Measurements from ENCODE around the gene PRKACA.
"Not testable (repeated sequence)": the region's sequence is repeated elsewhere in the genome, so short reads cannot be mapped to it uniquely, and the experiment has no call there.

Gene PRKACA

DNA sequence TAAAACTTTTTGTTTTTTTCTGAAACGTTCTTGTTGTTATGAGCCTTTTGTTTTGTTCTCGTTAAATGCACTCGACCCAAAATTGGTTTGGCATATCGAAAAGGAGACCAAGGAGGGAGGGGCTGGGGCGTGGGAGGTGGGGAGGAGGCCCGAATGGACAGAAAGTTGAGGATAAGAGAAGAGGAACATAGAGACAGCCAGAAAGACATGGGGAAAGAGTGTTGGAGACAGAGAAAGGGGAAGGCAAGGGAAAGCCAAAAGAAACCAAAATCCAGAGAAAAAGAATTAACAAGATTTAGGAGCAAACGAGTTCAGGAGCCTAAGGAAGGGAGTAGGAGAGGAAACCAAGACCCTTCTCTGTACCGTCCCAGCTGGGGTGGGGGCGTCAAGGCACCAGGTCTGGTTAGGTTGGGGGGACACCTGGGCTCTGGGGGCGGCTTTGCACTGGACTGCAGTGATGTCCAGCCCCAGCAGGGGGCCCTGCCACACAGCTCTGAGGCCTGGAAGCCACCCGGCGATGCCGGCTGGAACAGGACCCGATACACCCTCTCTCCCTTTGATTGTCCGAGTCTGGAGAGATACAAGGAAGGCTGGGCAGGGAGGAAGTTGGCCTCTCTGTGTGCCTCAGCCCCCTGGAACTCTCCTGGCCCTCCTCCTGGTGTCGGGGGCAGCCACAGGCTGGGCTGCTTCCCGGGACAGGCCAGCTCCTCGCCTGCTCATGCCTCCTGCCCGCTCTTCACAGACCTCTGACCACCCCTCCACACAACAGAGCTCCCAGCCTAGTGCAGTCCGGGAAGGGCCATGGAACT is 30.4 kb upstream of the PRKACA start:
- DNase-seq = peak; percentile 40 to 58

DNA sequence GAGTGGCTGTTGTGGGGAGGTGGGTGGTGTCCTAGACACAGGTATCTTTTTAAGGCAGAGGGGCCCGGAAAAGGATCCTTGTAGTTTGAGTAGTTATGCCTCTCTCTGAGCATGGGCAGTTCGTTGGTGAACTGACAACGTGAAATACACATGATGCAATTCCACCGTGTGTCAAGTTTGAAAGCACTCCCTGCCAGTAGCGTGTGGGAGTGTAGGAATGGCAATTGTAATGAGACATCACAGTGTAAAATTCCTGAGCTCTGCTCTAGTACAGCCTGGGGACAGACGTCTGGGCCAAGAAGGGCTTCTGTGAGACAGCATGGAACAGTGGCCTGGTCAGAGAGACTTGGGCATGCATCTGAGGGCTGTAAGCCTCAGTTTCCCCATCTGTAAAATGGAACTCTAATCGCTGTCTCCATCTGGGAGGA is 29.2 kb upstream of the PRKACA start:
- peak; percentile 59 to 75 for DNase-seq

DNA sequence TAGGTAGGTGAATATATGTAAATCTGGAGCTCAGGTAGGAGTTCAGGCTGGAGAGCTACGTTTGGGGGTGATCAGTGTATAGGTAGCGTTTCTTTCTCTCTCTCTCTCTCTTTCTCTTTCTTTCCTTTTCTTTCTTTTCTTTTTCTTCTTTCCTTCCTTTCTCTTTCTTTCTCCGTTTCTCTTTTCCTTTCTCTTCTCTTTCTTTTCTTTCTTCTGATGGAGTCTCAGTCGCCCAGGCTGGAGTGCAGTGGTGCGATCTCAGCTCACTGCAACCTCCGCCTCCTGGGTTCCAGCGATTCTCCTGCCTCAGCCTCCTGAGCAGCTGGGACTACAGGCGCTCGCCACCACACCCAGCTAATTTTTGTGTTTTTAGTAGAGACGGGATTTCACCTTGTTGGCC is 28.6 kb upstream of the PRKACA start:
- not testable (repeated sequence) for DNase-seq

DNA sequence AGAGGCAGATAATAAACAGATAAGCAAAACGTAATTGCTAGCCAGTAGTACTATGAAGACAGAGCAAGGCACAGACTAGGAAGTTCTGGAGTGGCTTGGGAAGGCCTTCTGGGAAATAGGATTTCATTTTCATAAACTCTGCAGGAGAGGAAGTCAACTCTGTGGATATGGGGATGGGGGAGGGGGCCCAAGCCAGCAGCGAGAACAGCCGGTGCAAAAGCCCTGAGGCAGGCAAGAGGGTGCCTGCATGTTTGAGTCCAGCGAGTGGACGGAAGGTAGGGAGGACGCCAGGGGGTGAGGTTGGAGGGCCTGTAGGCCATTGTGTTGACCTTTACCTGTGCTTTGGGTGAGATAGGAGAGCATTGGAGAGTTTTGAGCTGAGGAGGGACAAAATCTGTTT is 27.8 kb upstream of the PRKACA start:
- DNase-seq = no peak

DNA sequence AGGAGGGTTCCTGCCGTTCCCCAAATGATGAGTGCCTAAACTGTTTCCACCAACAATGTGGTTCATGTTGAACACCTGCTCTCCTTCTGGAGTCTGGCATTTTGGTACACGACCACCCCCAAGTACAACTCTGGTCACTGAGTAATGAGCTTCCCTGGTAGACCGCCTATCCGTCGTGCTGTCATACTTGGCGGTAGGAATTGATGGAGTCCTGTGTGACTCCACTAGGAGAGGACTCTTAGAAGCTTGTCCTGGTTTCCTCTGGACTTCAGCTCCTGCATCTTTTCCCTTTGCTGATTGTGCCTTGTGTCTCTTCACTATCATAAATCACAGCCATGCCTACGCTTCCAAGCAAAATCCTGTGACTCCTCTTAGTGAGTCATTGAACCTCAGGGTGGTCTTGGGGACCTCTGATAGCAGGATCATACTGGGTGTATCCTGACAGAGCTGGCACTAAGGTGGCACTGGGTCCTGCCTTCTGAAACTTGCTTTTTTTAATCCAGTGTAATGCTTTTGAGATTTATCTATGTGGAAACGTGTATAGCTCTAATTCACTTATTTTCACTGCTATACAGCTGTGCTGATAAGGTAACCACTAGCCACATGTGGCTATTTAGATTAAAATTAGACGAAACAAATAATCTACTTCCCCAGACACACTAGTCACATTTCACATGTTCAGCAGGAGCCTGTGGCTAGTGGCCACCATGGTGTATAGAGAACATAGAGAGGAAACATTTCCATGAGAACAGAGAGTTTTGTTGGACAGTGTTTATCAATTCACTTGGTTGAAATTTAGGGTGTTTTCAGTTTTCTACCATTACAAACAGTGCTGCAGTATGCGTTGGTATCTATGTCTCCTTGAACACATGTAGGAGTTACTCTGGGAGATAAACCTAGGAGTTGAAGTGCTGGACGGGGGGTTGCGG is 25.0 kb upstream of the PRKACA start:
- no peak for DNase-seq

DNA sequence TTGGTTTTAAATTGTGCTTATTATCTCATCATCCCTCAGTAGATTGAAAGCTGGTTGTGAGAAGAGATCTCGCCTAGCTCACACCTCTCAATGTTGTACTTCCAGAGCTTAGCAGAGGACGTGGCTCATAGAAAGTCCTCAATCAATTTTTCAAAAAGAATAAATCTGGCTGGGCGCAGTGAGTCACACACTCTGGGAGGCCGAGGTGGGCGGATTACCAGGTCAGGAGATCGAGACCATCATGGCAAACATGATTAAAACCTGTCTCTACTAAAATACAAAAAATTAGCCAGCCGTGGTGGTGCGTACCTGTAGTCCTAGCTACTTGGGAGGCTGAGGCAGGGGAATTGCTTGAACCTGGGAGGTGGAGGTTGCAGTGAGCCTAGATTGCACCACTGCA is 23.5 kb upstream of the PRKACA start:
- no peak for DNase-seq

DNA sequence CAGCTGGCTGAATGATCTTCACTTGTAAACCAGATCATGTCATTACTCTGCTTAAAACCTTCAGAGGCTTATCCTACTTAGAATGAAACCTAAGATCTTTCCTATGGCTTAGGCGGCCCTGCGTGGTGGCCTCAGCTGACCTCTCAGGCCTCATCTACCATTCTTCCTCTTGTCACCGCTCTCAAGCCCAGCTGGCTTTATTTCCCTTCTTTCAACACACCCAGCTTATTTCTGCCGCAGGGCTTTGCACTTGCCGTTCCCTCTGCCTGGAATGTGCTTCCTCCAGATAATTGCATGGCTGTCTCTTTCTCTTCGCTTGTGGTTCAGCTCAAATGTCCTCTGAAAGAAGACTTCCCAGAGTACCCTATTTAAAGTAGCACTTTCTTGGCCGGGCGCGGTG is 22.4 kb upstream of the PRKACA start:
- peak; percentile 78 to 86 for DNase-seq

DNA sequence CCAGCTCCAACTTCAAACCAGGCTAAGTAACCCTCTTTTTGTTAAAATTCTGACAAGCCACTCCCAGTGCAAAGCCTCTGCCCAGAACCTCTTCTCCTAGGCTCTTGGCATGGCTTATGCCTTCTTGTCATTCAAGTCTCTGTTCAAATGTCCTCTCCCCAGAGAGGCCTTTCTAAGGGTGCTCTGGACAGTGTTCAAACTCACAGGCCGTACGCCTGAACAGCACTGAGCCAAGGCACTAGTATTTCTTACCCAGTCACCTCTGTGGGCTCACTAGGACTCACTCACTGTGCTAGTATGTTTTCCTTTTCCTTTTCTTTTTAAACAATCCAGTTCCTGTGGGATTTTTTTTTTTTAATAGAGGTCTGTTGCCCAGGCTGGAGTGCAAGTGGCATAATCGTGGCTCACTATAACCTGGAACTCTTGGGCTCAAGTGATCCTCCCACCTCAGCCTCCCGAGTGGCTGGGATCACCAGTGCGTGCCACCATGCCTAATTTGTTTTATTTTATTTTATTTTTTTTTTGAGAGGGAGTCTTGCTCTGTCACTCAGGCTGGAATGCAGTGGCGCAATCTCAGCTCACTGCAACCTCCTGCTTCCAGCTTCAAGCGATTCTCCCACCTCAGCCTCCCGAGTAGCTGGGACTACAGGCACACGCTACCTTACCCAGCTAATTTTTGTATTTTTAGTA is 21.2 kb upstream of the PRKACA start:
- DNase-seq = no peak

DNA sequence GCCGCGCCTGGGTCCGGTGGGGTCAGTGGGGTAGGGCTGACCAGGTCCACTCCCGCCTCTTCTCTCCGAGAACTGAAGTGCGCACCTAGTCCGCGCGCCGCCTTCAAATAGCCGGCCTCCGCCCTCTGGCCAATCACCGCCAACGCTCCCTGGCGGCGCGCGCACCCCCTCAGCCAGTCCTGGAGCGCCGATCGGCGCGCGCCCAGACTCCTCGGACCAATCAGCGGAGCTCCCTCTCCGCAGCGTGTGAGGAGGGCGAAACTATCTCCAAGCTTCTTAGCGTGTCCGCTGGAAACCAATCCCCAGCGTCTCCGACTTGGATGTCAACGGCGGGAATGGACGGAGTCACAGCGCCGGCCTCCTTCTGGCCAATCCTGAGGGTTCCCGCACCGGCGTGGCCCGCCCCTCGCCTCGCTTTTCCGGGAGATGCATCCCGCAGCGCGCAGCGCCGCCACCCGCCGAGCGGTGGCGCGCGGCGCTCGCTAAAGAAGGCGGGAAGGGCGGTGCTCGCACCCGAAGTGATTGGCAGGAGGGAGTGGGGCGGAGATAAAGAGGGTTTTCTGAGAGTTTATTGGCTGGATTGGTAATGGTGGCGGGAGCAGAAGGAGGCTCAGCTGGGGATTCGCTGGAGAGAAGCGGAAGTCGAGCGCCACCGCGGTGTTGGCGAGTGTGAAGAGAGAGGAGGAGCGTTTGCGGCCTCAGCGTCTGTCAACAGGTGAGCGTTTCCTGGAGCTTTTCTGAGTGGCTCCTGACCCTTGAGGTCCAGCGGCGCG is 19.1 kb upstream of the PRKACA start, which contains the start of gene ASF1B:
TSS of gene ASF1B (minus strand) at position 81 of the 773 bp plus-strand sequence. CDS start 133 bp downstream, outside the sequence.
- DNase-seq = peak; percentile 100

DNA sequence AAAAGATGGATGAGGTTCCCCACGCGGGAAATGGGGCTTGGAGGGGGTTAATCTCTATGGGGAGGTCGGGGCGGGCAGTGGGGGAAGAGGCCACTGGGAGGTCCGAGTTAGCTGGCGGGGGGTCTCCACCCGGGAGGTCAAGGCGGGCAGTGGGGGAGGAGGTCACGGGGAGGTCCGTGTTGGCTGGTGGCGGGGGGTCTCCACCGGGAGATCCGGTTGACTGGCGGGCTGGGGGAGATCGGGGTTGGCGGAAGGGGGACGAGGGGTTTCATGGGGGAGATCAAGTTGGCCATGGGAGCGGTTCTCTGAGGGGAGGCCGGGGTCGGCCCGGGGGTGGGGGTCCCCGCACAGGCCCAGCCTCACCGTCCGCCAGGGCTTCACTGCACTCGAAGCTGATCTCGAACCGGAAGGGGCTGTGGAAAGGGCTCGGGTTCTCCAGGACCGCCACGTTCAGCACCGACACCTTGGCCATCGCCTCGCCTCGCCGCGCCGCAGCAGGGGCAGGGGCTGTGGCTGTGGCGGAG is 18.5 kb upstream of the PRKACA start:
- DNase-seq = no peak

DNA sequence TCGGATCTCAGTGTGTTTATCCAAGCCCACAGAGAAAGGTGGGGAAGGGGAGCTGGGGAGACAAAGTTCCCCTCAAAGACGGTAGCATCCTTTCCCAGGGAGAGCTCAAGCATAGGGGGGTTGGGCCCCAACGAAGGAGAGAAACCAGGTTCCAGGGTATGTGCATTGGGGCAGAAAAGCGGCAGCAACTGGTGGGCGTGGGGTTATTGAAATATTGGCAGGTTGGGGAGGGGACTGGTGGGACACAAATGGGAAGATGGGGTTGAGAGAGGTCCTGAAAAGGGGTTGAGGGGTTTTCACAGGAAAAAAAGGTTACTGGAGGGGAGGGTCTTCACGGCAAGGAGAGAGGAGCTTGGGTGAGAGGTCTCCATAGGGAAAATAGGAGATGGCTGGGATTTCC is 17.8 kb upstream of the PRKACA start:
- DNase-seq = no peak

DNA sequence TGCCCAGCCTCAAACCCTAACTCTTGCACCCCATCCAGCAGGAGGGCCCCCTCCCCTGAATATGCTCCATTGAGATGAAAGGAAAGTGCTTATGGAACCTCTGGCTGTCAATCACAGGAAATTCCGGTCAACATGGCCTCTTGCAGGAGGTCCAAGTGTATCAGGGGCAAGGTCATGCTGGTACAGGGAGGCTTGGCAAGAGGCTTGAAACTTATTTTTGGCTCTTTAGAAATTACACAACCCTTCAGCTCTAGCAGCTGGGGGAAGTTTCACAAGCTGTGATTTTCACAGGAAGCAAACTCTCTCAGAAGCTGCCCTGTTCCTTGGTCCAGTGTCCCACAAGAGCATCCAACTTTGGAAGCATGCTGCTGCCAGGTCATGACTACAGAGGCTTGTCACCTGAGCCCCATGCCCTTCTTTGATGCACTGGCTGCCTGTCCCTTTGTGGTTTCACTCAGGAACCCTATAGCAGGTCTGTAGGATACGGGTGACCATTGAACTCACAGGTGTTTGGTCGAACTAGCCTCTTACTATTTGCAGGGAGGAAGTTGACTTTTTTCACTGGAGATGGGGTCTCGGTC is 10.5 kb upstream of the PRKACA start:
- peak; percentile 91 to 93 for DNase-seq

DNA sequence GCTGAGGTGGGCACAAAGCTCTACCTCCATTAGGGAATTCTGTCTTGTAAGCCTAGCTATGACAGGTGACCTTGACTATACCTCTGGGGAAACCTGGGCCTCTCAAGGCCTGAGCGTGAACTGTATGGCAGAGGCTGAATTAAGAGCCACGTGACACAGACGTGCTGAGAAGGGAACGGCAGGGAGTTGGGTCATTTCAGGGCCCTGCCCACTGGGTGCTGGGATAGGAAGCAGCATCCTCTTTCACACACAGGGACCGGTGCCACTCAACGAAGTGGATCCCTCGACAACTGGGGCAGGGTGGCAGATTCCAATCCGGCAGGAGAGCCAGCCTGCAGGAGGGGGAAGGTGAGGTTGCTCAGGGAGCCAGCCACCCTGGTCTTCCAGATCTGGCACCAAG is 9.6 kb upstream of the PRKACA start:
- peak; percentile 83 to 86 for DNase-seq

DNA sequence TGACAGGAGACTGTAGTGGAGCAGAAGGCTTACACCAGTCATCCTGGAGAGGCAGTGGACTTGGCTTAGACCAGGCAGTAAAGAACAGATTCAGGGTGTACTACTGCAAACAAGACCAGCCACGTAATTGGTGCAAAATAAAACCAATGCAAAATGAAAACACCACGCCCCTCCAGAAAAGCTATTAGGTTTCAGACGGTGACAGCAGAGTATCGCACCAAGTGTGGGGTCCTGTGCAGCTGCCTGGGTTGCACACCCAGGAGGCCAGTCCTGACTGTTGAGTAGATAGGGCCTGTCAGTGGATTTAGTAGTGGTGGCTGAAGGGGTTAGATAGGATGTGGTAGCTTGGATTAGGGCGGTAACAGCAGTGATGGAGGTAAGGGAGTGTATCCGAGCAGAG is 5.4 kb upstream of the PRKACA start:
- no peak for DNase-seq

DNA sequence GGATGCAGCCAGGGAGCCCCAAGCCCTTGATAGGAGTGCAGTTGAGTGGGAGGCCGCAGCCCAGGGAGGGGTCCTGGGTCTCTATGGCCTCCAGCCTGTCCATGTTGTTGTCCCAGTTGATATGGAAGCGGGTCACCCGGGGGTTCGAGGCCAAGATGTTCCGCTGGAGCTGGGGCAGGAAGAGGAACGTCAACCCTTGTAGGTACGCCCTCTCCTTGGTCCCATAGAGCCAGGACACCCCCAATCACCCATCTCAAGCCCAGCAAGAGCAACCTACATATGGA is 2.9 kb upstream of the PRKACA start:
- no peak for DNase-seq

DNA sequence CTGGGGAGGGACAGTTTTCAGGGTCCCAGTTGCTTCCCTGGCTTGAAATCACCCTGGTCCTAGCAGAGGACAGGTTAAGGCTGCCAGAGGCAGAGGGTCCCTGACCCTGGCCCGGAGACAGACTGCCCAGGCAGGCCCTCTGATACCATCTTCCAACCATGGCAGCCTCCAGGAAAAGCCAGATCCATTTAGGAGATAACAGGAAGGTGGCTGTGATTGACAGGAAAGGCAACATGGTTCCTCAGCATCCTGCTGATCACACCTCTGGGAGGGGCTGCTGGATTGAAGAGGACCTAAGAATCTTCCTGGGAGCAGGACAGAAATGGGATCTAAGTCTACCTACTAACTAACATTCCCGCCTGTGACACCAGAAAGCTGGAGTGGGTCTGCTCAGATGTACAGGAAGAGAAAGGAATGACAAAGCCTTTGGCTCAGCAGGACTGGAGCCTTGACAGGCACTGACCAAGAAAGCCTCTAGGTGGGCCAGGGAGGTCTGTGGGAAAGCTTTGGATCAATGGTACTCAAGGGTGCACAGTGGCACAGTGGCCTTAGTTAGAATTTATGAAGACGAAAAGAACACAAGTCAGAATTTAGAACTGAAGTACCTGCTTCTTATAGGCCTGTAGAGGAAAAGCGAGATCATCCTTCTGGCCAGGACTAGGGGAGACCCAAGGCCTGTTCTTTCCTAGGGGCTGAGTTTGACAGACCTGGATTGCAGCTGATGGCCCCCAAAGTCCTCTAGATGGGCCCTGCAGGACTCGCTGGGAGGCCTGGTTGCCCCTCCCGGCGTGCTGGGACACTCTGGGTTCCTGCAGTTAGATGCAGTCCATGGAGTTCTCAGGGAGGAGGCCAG is 2.3 kb upstream of the PRKACA start:
- no peak for DNase-seq

DNA sequence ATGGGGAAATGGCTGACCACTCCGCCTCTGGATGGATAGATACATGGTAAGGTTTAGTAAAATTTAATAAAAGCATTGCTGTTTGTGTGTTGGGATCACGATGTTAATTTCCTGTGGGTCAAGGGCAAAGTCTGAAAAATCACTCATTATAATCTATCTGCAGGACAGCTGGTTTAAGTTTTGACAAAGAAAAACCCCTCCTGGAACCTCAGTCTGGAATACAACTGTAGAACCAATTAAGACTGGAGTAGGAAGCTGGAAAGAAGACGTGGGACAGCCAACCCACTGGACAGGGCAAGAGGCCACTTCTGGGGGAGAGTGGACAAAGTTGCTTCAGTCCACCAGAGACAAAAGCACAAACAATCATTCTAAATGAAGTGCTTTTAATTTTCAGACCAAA is 1.6 kb upstream of the PRKACA start:
- DNase-seq = no peak

DNA sequence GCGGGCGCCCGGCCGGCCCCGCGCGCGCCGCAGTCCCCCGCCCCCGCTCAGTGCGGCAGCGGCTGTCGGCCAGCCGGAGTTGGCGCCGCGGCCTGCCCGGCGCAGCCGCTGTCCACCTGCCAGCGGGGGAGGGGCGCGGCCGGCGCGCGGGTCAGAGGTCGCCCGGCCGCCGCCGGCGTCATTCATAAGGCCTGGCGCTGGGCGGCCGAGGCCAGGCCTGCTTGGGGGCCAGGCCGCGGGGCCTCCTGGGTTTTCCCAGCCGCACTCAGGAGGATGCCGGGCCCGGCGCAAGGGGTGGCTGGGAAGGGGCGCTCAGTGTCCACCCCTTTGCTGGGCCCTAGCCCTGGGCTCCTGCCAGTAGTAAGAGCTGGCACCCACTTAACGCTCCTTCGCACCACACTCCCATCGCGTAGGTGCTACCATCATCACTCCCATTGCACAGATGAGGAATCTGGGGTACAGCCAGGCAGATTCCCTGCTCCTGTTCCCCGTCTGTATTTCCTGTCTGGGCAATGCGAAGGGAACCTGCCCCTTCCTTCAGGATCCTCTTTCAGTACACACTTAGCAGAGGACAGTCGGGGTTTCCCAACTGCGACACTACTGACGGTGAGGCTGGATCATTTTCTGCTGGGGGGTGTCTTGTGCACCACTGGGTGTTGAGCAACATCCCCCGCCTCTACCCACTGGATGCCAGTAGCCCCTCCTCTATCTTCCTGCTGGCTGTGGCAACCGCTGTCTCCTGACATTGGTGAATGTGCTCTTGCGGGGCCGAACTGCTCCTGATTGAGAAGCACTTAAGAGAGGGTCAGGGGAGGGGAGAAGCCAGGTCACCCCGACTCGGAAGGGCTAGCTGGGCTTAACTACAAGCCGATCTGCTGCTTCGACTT is 846 bp upstream of the PRKACA start:
- peak; percentile 96 to 98 for DNase-seq

DNA sequence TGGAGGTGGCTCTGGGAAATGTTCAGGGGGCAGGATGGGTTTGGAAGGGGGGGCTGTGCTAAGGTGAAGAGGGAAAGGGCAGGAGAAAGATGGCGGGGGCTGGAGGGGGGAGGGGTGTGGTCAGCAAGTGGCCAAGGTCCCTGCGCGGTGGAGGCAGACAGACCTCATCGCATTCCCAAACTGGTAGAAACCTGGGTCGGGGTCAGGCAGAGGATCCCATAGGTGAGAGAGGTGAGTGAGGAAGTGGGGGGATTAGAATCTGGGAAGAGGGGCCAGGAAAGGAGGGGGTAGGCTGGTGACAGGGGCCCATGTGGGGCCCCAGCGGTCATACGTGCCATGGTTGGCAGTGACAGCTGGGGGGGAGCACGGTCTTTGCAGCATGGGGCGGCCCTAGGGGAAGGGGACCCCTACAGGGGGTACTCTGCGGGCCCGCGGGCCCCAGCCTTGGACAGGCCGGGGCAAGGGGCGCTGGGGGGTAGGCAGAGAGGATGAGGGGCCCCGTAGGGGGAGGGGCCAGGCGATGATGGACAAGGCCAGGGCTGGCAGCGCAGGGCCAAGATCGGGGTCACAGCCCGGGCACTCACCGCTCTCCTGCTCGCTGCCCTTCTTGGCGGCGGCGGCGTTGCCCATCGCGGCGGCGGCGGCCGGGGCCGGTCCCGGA is 514 bp downstream of the PRKACA start:
- DNase-seq = no peak
